ENCODE data around the gene WNK3. TPM values are rescaled to one million over a fixed set of nuclear protein-coding genes. Genes with fewer than 3 reads are reported as not detected.

The WNK3 gene
- total RNA-seq, 1 donor from 2014 or later = 12.5 TPM

DNA sequence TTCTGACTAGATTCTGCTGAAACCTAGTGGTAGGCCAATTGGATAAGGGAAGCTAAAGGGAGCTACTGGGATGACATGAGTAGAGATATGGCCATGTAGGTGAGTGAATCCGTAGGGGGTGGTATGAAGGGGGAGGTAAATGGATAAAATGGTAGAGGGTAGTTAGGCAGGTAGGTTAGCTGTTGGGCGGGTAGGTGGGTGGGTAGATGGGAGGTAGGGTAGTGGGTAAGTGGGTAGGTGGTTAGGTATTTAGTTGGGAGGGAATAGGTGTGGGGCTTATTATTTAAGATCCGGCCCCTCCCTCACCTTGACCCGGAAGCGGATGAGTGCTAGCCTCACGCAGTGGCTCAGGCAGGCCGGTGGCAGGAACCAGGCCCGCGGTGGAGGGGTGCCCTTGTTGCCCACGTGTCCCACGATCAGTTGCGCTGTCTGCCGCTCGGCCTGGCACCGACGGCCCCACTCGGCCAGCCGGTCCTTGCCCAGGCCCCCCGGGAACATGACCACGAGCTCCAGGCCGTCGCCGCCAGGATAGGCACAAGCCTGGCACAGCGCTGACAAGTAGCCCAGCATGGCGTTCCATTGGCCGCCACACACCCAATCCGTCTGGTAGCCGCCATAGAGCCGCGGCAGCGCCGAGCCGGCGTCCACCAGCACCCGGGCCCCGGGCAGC, 175.5 kb downstream of the WNK3 start:
- peak overlapping the region; percentile 87 for H3K4me3 Mint-ChIP-seq (ENCODE audit: unreplicated experiment)
- DNase-seq (ENCODE audit: low spot score) = peak; percentile 23
- peak overlapping the region; percentile 44 for H3K27ac Mint-ChIP-seq (ENCODE audit: unreplicated experiment)
- H3K36me3 Mint-ChIP-seq (ENCODE audit: low read depth, unreplicated experiment) = peaks cover 10% of the 10 kb centered on the region
- no peaks in the 10 kb centered on the region for H3K9me3 Mint-ChIP-seq (ENCODE audit: unreplicated experiment)
- H3K4me1 Mint-ChIP-seq (ENCODE audit: unreplicated experiment) = peaks cover 25% of the 10 kb centered on the region
- TF ChIP-seq, protein P1, sequence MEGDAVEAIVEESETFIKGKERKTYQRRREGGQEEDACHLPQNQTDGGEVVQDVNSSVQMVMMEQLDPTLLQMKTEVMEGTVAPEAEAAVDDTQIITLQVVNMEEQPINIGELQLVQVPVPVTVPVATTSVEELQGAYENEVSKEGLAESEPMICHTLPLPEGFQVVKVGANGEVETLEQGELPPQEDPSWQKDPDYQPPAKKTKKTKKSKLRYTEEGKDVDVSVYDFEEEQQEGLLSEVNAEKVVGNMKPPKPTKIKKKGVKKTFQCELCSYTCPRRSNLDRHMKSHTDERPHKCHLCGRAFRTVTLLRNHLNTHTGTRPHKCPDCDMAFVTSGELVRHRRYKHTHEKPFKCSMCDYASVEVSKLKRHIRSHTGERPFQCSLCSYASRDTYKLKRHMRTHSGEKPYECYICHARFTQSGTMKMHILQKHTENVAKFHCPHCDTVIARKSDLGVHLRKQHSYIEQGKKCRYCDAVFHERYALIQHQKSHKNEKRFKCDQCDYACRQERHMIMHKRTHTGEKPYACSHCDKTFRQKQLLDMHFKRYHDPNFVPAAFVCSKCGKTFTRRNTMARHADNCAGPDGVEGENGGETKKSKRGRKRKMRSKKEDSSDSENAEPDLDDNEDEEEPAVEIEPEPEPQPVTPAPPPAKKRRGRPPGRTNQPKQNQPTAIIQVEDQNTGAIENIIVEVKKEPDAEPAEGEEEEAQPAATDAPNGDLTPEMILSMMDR (IDR thresholded peaks at IDR 0.05; ENCODE audit: unreplicated experiment) = no peak
- H3K27me3 Mint-ChIP-seq (ENCODE audit: unreplicated experiment) = peaks cover 2% of the 10 kb centered on the region

DNA sequence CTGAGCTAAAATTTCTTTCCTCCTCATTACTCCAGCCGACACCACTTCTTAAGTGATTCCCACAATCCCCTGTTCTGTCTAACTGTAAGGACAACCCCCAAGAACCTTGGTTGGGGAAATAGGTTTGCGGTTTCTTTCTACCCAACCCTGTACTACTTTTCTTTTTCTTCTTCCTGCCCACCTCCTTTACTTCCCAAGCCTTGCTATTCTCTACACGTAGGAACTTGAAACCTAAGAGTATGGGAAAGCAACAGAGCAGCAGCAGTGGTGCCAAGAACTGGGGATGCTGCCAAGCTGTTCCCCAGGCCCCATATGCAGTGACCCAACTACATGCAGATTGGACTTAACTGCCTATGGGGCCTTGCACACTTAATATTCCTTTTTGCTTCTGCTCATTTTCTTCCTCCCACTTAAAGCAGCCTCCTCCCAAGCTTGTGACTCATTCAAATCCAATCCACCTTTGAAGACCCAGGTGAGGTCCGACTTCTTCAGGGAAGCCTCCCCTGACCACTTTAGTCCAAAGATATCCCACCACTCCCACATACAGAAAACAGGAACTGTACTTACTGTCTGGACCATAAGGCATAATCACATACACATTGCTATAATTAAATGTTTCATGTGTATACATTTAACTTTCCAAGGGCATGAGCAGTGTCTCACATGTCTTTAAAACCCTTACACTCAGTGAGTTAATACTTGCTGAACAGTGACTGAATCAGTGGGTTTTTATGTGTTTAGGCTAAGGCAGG, 176.5 kb downstream of the WNK3 start:
- peaks cover 2% of the 10 kb centered on the region for H3K27me3 Mint-ChIP-seq (ENCODE audit: unreplicated experiment)
- peaks cover 25% of the 10 kb centered on the region for H3K4me1 Mint-ChIP-seq (ENCODE audit: unreplicated experiment)
- TF ChIP-seq, protein P1 (IDR thresholded peaks at IDR 0.05; ENCODE audit: unreplicated experiment) = no peak
- peak overlapping the region; percentile 87 for H3K4me3 Mint-ChIP-seq (ENCODE audit: unreplicated experiment)
- peak overlapping the region; percentile 44 for H3K27ac Mint-ChIP-seq (ENCODE audit: unreplicated experiment)
- H3K9me3 Mint-ChIP-seq (ENCODE audit: unreplicated experiment) = no peaks in the 10 kb centered on the region
- peaks cover 9% of the 10 kb centered on the region for H3K36me3 Mint-ChIP-seq (ENCODE audit: low read depth, unreplicated experiment)
- DNase-seq (ENCODE audit: low spot score) = no peak

DNA sequence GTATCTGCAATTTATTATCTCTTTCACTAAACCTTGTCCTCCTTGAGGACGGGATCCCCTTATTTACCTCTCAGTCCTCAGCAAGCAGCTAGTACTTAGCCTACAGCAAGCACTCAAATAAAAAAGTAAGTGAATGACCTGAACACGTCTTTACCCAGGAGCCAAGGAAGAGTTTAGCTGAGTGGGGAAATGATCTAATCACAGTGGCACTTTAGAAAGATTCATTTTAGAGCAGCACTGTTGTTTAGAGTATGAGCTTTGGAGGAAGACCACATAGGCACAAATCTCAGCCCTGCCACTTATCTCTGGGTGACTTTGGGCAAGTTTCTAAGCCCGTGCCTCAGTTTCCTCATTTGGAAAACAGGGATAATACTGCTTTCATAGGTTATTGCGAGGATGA, 177.4 kb downstream of the WNK3 start:
- Mint-ChIP-seq H3K27me3 (ENCODE audit: unreplicated experiment) (peaks cover 2% of the 10 kb centered on the region), H3K4me3 (ENCODE audit: unreplicated experiment) (peak overlapping the region; percentile 54), H3K36me3 (ENCODE audit: low read depth, unreplicated experiment) (peaks cover 7% of the 10 kb centered on the region), H3K9me3 (ENCODE audit: unreplicated experiment) (no peaks in the 10 kb centered on the region), H3K4me1 (ENCODE audit: unreplicated experiment) (peaks cover 25% of the 10 kb centered on the region), H3K27ac (ENCODE audit: unreplicated experiment) (peak overlapping the region; percentile 59)
- TF ChIP-seq, protein P1 (IDR thresholded peaks at IDR 0.05; ENCODE audit: unreplicated experiment) = no peak
- no peak for DNase-seq (ENCODE audit: low spot score)

DNA sequence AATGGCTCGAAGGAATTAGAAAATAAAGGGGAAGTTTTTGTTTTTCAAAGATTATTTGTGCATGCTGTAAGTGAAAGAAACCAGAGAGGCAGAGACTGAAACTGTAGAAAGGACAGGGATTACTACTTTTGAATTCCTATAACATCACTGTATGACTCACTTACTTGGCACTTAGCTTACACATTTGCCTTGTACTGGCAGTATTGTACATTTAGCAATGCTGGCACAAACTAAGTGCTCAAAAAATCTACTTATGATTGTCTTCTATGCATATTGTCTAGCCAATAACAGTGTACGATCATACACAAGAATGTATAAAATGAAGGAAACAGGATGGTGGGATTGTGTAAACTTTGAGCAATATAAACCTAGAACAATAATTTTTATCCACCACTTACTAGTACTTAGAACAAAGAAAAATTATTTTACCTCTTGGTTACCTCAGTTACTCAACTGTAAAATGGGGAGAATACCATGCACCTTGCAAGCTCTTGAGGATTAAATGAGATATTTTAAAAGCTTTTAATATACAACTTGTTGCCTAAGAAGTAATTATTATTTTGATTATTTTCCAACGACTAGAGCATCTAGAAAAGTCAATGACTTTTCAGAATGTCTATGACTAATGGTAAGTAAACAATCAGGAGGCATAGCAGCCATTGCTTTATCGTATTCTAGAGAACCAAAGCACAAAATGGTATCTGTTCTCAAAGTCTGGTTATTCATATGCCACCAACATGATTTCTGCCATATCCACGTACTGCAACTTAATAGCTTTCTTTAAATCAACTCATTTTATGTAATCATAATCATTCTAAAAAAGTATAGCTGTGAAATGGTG, 179.5 kb downstream of the WNK3 start:
- Mint-ChIP-seq H3K36me3 (ENCODE audit: low read depth, unreplicated experiment) (peaks cover 7% of the 10 kb centered on the region), H3K4me1 (ENCODE audit: unreplicated experiment) (peaks cover 25% of the 10 kb centered on the region), H3K4me3 (ENCODE audit: unreplicated experiment) (no peak overlapping the region)

More for the DNA sequence above, 179.5 kb downstream of the WNK3 start:
- Mint-ChIP-seq H3K27ac (ENCODE audit: unreplicated experiment) (no peak overlapping the region), H3K9me3 (ENCODE audit: unreplicated experiment) (no peaks in the 10 kb centered on the region), H3K27me3 (ENCODE audit: unreplicated experiment) (peaks cover 2% of the 10 kb centered on the region)
- TF ChIP-seq, protein P1 (IDR thresholded peaks at IDR 0.05; ENCODE audit: unreplicated experiment) = no peak
- no peak for DNase-seq (ENCODE audit: low spot score)

Data from endothelial cell (in vitro differentiated cells).